Stimulated activated CD8-positive, alpha-beta memory T cell treated with anti-CD3 and anti-CD28 coated beads, Interleukin-7, amount 100 ng/mL, for 4 hours (primary cell): ENCODE data around the gene NCOA3.
"Not testable (repeated sequence)": the region's sequence is repeated elsewhere in the genome, so short reads cannot be mapped to it uniquely, and the experiment has no call there.

ENCODE experiments used
- DNase-seq, 2 donors: peaks; one replicate each; pipeline ENCODE4 v3.0.0-alpha.2; 2020; ENCODE audit warnings: low read depth in 2 of 2

Gene NCOA3

DNA sequence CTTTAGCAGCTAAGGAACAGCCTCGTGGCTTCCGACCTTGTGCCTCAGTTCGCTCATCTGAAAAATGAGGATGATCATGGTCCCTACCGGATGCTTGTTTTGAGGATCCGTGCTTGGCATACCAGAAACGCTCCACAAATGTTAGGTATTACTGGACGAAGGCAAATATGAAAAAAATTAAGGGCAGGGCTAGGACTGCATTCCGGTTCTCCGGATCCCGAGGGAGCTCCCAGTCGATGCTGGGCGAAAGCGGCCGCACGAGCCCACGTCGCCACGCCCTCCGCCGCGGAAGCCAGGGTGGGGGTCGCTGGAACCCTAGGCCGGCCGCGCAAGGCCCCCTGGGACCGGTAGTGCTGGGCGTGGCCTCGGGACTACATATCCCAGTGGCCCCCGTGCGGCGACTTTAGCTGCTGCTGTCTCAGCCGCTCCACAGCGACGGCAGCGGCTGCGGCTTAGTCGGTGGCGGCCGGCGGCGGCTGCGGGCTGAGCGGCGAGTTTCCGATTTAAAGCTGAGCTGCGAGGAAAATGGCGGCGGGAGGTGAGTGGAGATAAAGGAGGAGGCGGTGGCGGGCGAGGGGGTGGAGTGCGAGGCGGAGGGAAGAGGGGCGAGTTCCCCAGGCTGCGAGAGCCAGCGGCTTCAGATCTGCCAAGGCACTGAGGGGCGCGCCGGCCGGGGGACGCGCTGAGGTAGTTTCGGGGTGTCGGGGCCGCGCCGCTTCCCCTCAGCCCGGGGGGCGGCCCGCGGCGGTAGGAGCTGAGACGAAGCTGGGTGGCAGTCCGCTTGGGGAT is at the start of gene NCOA3:
NCOA3 (plus strand) TSS at position 406 of the 789 bp plus-strand sequence. CDS start 120,361 bp downstream, outside the sequence.
- peak; percentile 85 to 91 for DNase-seq

DNA sequence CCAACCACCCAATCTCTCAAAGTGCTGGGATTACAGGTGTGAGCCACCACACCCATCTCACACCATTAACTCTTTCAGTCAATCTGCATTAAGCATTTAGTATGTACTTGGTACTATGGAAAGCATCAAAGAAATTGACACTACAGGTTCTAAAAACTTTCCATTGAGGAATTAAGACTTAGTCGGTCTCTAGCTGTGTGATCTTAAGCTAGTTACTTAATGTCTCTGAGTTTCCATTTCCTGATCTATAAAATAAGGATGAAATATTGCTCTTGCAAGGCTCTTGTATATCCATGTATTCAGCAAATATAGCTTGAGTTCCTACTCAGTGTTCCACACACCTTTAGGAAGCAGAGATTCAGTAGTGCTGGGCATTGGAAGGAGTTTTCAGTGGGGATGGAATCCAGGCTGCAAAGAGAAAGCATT is 48.9 kb upstream of the NCOA3 start:
- no peak for DNase-seq

DNA sequence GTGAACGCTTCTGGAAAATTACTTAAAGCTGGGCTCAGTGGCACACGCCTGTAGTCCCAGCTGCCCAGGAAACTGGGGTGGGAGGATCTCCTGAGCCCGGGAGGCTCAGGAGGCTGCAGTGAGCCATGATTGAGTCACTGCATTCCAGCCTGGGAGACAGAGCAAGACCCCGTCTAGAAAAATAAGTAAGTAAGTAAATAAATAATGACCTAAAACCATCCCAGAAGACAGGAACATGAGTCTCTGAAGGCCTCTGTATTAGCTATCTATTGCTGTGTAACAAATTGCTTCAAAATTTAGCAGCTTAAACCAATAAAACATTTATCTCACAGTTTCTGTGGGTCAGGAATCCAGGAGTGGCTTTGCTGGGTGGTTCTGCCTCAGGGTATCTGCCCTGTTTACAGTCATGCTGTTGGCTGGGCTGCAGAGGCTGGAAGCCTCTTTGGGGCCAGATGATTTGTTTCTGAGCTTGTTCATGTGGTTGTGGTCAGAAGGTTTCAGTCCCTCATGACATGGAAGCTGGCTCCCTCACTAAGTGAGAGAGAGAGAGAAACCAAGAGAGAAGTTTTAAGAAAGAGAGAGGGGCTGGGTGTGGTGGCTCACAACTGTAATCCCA is 48.4 kb upstream of the NCOA3 start:
- DNase-seq: no peak

DNA sequence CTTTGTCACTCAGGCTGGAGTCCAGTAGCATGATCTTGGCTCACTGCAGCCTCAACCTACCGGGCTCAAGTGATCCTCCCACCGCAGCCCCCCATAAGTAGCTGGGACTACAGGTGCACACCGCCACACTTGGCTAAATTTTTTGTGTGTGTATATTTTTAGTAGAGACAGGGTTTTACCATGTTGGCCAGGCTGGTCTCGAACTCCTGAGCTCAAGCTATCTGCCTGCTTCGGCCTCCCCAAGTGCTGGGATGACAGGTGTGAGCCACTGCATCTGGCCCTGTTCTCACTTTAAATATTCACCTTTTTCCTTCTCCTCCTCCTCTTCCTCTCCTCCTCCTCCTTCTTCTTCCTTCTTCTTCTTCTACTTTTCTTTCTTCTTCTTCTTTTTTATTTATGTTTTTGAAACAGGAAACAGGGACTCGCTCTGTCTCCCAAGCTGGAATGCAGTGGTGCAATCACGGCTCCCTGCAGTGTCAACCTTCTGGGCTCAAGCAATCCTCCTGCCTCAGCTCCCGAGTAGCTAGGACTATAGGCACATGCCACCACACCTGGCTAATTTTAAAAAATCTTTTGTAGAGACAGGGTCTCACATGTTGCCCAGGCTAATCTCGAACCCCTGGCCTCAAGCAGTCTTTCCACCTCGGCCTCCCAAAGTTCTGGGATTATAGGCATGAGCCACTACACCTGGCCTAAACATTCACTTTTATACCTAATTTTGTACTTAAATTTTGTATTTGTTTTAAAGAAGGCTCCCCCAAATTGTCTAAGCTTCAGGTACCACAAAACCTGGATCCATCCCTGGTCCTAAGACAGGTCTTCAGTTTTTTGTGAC is 47.2 kb upstream of the NCOA3 start:
- no peak for DNase-seq

DNA sequence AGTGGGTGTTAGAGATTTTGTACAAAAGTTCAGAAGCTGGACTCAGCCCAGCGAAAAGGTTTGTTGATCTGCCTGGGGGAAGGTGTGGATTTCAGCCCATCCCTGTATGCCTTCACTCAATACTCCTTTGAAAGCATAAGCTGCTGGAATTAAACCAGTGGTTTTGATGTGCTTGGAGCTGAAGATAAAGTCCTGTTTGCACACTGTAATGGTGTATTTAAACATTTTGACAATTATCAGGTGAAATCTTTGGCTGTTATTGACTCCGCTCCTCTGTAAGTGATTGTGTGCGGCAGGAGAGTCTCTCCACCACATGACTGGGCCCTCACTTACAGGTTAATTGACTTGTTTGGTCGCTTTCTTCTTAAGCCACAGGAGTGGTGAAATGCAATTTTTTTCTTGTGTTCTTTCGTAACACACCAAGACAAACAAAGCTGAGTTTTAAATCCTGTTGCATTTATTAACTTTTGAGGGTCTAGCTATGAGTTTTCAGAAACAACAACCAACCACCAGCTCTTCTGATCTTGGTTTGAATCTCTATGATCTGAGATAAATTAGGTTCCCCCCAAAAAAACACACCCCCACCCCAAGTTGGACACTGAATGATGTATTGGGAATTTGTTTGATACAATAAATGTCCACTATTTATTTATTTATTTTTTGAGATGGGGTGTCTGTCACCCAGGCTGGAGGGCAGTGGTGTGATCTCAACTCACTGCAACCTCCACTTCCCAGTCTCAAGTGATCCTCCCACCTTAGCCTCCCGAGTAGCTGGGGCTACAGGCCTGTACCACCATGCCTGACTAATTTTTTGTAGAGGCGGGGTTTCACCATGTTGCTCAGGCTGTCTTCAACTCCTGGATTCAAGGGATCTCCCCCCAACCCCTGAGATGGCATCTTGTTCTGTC is 46.3 kb upstream of the NCOA3 start:
- no peak for DNase-seq

DNA sequence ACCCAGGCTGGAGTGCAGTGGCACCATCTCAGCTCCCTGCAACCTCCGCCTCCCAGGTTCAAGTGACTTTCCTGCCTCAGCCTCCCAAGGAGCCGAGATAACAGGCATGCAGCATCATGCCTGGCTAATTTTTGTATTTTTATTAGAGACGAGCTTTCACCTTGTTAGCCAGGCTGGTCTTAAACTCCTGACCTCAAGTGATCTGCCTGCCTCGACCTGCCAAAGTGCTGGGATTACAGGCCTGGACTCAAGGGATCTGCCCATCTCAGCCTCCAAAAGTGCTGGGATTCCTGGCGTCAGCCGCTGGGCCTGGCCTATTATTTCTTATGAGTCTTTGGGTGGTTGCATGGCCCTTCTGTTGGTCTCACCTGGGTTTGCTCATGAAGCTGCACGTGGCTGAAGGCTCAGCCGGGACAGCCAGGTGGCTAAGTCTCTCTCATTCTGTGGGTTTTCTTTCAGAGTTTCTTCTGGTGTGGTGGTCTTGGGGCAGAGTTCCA is 45.6 kb upstream of the NCOA3 start:
- no peak for DNase-seq

DNA sequence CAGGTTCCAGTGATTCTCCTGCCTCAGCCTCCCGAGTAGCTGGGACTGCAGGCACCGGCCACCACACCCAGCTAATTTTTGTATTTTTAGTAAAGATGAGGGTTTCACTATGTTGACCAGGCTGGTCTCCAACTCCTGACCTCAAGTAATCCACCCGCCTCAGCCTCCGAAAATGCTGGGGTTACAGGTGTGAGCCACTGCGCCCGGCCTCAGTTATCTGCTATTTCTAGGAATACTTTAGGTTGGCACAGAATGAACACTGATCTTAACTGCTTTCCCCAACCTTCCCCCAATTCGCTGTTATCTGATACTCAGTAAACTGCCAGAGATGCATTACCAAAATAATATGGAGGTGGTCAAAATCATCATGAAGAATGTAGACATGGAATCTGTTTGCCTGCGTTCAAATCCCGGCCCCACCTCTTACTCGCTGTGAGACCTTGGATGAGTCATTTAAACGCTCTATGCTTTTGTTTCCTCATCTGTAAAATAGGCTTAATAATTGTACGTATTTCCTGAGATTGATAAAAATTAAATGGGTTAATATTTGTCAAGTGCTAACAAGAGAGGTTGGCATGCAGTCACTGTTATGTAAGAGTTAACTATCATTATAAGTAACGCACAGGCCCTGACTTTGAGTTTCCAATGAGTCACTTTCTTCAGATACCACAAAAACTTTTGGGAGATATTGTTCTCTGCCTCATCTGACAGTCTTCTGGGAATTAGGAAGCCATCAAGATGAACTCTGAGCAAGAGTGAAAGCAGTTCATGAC is 44.5 kb upstream of the NCOA3 start:
- no peak for DNase-seq

DNA sequence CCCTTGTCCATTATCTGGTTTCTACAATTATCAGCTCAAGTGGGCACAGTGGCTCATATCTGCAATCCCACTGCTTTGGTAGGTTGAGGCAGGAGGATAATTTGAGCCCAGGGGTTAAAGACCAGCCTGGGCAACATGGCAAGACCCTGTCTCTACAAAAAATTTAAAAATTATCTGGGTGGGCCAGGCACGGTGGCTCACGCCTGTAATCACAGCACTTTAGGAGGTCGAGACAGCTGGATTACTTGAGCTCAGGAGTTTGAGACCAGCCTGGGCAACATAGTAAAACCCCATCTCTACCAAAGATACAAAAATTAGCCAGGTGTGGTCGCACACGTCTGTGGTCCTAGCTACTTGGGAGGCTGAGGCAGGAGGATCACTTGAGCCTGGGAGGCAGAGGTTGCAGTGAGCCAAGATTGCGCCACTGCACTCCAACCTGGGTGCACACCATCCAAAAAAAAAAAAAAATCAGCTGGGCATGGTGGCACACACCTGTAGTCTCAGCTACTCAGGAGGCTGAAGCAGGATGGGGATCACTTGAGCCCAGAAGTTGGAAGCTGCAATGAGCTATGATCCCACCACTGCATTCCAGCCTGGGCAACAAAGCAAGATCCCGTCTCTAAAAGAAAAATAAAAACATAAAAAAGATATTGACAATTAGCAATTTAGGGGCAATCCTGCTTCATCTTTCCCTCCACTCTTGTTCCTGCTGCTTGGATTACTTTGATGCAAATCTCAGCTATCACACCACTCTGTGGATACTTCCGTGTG is 43.2 kb upstream of the NCOA3 start:
- DNase-seq: not testable (repeated sequence)

DNA sequence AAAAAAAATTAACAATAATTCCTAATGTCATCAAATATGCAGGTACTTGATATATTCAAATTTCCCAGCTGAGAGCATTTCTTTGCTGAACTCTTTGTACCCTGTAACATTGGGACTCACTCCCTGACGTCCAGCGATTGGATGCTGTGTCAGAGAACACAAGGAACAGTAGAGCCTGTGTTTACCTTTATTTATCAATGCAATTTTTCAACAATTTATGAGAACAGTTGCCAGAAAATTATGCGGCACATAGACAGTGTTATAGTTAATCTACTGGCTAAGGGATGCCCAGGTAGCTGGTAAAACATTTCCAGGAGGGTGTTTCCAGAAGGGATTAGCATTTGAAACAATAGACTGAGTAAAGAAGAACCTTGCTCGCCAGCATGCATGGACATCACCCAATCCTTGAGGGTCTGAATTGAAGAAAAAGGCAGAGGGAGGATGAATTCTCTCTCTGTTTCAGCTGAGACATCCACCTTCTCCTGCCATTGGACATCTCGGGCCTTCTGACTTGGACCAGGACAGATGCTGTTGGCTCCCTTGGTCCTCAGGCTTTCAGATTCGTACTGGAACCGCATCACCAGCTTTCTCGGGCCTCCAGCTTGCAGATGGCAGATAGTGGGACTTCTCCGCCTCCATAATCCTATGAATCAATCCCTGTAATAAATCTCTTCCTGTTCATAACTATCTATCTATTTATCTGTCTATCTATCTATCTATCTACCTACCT is 42.2 kb upstream of the NCOA3 start:
- no peak for DNase-seq

DNA sequence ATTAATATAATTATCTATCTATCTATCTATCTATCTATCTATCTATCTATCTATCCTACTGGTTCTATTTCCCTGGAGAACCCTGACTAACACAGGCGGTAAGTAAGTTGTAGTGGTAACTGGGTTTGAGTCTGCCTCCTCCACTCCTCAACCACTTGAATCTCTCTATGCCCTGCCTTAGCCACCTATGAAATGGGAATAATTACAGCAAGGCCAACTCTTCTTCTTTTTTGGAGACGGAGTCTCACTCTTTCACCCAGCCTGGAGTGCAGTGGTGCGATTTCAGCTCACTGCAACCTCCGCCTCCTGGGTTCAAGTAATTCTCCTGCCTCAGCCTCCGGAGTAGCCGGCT is 41.0 kb upstream of the NCOA3 start:
- not testable (repeated sequence) for DNase-seq

DNA sequence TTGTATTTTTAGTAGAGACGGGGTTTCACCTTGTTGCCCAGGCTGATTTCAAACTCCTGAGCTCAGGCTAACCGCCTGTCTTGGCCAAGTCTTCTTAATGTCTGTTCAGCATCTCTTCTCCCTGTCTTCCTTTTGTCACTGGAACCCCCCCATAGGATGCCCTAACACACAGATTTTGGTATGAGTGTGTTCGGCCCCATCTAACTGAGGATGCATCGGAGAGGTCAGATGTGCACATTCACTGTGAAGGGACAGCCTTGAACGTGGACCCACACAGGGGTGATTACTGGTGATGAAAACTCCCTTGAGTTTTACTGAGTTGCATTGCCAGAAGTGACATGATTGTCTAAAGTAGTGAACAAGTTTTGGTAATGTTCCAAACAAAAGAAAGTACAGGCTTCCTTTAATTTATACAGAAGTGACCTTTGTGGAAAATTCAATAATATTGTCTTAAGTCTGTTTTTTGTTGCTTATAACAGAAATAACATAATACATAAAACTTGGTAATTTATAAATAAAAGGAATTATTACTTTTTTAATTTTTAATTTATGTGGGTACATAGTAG is 40.5 kb upstream of the NCOA3 start:
- no peak for DNase-seq

DNA sequence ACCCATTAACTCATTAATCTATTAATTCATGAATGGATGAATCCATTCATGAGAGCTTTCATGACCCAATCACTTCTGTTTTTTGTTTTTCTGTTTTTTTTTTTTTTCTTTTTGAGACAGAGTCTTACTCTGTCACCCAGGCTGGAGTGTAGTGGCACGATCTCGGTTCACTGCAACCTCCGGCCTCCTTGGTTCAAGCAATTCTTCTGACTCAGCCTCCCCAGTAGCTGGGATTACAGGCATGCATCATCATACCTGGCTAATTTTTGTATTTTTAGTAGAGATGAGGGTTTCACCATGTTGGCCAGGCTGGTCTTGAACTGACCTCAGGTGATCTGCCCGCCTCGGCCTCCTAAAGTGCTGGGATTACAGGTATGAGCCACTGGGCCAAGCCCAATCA is 39.8 kb upstream of the NCOA3 start:
- not testable (repeated sequence) for DNase-seq

DNA sequence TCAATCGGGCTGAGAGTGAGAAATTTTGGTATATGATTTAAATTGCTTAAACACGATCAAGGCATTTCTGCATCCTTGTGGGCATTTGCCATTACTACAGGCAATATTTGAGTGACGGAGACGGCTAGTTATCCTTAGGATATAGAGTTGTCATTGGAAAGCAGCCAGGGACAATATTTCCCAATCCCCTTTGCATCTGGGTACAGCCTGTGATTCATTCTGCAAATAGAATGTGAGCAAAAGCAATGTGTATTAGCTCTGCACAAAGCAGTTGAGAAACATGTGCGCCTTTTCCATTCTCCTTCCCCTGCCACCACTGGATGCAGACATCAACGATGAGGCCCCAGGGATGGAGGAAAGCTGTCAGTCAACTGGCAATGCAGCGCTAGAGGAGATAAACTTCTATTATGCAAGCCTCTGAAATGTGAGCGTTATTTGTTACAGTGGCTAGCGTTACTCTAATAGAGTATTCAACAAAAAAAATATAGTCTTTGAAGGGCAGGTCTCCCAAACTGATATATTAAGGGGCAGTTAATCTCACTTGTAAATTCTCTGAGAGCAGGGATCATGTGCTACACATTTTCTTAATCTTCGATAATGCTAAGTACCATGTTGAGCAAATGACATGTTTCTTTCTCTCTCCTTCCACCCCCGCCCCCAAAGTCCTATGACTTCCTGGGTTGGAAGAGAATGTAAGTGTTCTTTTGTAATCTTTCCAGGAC is 37.1 kb upstream of the NCOA3 start:
- DNase-seq: no peak

DNA sequence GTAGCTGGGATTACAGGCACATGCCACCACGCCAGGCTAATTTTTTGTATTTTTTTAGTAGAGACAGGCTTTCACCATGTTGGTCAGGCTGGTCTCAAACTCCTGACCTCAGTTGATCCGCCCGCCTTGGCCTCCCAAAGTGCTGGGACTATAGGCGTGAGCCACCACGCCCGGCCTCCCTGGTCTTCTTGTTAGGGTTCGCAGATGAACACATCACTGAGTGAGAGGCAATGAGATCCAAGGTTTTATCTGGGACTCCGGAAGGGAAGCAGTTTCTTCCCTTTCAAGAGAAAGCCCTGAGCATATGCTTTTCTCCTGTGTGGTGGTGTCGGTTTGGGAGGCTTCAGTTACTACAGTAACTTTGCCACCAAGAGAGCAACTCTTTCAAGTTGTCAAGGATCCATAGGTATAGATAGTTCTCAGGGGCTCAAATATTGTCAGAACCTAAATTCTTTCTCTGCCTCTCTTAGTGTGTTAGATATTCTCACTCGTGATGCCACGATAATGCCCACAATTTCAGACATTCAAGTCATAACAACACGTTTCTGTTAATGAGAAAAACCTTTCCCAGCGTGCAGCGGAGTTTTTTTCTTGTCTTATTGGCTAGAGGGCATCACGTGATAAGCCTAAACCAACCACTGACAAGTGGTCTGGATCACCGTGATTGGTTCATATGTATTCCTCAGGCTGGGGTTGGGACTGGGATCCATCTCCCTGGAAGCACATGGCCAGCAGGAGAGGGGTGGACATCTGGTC is 36.2 kb upstream of the NCOA3 start:
- DNase-seq: no peak

DNA sequence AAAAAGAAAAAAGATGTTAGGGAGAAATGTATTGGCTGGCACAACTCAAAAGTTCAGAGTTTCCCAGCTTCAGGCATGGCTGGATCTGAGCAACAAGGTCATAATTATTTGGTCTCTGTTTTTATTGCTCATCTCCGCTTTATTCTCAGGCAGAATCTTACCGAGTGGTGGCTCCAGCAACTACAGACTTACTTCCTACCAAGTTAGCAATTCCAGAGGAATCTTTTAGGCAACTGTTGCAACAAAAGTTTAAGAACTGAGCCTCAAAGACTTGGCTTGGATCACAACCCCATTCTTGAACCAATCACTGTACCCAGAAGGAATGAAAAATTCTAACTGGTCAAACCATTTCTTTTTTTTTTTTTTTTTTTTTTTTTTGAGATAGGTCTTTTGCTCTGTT is 35.5 kb upstream of the NCOA3 start:
- DNase-seq: no peak

DNA sequence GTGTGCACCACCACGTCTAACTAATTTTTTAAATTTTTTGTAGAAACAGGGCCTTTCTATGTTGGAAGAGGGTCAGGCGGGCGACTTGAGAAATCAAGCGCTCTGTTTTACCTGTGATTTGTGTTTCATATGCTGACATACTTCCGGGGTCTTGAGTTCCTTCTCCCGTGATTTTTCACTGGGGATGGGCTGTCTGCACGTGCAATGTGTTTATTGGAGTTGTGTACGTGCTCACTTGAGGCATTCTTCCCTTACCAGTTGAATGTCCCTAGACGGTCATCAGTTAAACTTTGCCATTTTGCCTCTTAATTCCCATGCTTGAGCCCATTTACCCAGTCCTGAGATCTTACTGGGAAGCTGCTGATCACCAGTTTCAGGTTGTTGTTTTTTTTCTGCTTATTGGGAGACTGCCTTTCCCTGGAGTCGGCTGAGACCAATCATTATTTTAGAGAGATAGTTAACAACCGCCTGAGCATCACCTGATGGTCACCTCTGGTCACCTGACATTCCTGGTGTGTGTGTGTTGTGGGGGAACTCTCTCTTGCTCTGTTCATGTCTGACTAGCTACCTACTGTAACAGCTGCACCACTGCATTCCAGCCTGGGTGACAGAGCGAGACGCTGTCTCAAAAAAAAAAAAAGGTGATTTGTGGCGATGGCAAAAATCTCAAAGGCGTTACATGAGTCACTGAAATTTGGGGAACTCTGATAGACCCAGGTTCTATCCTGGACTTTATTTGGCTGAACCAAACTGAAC is 34.8 kb upstream of the NCOA3 start:
- no peak for DNase-seq
